Ascending aorta (tissue), 2 donors: Measurements from ENCODE around the gene TPCN2. TPM values are rescaled to one million over a fixed set of nuclear protein-coding genes. Genes with fewer than 3 reads are reported as not detected.

Experiments used
- DNase-seq, 2 donors: peaks; one replicate each; pipeline ENCODE4 v3.0.0-alpha.2; 2019; ENCODE audit warnings: low spot score in 2 of 2
- H3K27ac ChIP-seq, 2 donors: fragments of 200-600 bp; sonication (generic); one replicate each; pipeline ENCODE4 v1.5.1; 2016 to 2017; ENCODE audit warnings: mild to moderate bottlenecking in 1 of 2
- H3K27me3 ChIP-seq: fragments of 200-600 bp; sonication (generic); one replicate; pipeline ENCODE4 v1.5.1; 2017
- H3K36me3 ChIP-seq, 2 donors: fragments of 200-600 bp; sonication (generic); one replicate each; pipeline ENCODE4 v1.5.1; 2016
- H3K4me1 ChIP-seq, 2 donors: fragments of 200-600 bp; sonication (generic); one replicate each; pipeline ENCODE4 v1.5.1; 2016 to 2017; ENCODE audit warnings: mild to moderate bottlenecking in 1 of 2
- H3K4me3 ChIP-seq, 2 donors: fragments of 200-600 bp; sonication (generic); one replicate each; pipeline ENCODE4 v1.5.1; 2016 to 2017; ENCODE audit warnings: mild to moderate bottlenecking in 1 of 2
- H3K9me3 ChIP-seq, 2 donors: fragments of 200-600 bp; sonication (generic); one replicate each; pipeline ENCODE4 v1.5.1; 2016
- CTCF ChIP-seq, 3 experiments: fragments of 200-600 bp in 2 of 3; fragments of 450-650 bp in 1 of 3; sonication (generic) in 2 of 3; IDR thresholded peaks; one replicate each; pipeline ENCODE4 v1.5.1; 2016 to 2019; ENCODE audit warnings: antibody characterized with exemption in 3 of 3, mild to moderate bottlenecking in 1 of 3, moderate library complexity in 1 of 3
- intact Hi-C: fragments of 100-400 bp; cut with DNase I; formaldehyde crosslinking; loops from one replicate; pipeline ENCODE4 v1.15.1; 2023
- total RNA-seq: library from RNA; depleted of rRNA; stranded (reverse); fragments of >200 nt; gene quantifications from one replicate; pipeline ENCODE4 v1.1.0, GENCODE V29; 2016

Gene TPCN2
- total RNA-seq, 1 donor from 2014 or later, result 24.9 TPM

DNA sequence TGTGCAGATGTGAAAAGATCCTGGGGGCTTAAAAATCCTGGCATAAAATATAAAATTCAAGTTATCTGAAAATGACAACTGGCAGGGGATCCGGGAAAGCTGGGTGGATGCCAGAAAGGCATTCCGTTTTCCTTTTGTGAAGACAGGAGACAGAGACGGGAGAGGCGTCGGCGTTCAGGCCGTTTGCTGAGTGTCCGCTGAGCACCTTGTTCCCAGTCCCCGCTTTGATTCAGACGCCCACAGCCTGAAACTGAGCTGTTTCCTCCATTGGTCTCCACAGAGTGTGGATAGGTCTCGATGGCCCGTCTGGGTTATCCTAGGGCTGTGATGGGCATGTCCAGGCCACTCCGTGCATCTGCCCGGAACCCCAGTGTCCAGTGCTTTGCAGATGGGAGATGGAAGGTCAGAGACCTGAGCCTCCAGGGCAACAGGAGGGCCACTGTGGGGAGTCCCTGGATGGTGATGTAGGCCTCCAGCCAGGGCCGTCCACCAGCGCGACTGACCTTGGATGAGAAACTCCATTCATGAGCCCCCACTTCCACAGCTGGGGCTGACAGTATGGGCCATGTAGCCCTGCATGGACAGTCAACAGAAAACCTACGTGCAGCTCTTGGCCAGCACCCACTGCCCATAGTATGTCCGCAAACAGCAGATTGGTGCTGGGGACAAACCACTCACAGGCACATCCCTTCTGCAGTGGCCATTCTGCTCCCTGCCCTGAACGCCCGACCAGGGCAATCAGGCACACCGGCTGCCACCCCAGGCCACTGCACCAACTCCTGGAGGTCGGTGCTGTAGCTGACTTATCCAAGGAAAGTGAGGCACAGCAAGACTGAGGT lies 47.3 kb upstream of the TPCN2 start:
- H3K36me3 ChIP-seq, result peaks cover 37 to 38% of the 10 kb centered on the region in 2 donors
- no peak for TF ChIP-seq CTCF (IDR thresholded peaks at IDR 0.05)
- intact Hi-C loops, result loop anchor here (1.0 to 10.0 kb wide), 5 partner anchors 10 to 293 kb away; partner anchors contain the start of genes MYEOV and TPCN2
- peak in 1 of 2 donors; percentile 64 for DNase-seq
- no peaks in the 10 kb centered on the region for H3K9me3 ChIP-seq
- H3K27ac ChIP-seq, result peak overlapping the region; percentile 82 to 95
- peaks cover 30 to 60% of the 10 kb centered on the region in 2 donors for H3K4me1 ChIP-seq
- no peaks in the 10 kb centered on the region for H3K27me3 ChIP-seq
- H3K4me3 ChIP-seq, result no peak overlapping the region

GRCh38 chr11:69002110-69002569 lies 46.6 kb upstream of the TPCN2 start:
- DNase-seq, result peak in 1 of 2 donors; percentile 78
- Histone ChIP-seq H3K4me3 (no peak overlapping the region), H3K36me3 (peaks cover 41 to 44% of the 10 kb centered on the region in 2 donors), H3K9me3 (no peaks in the 10 kb centered on the region), H3K4me1 (peaks cover 30 to 62% of the 10 kb centered on the region in 2 donors), H3K27me3 (no peaks in the 10 kb centered on the region), H3K27ac (peak overlapping the region; percentile 82 to 95)
- intact Hi-C loops, result loop anchor here (5.0 to 10.0 kb wide), 2 partner anchors 85 to 293 kb away; partner anchors contain the start of gene MYEOV
- TF ChIP-seq CTCF (IDR thresholded peaks at IDR 0.05), result no peak

DNA sequence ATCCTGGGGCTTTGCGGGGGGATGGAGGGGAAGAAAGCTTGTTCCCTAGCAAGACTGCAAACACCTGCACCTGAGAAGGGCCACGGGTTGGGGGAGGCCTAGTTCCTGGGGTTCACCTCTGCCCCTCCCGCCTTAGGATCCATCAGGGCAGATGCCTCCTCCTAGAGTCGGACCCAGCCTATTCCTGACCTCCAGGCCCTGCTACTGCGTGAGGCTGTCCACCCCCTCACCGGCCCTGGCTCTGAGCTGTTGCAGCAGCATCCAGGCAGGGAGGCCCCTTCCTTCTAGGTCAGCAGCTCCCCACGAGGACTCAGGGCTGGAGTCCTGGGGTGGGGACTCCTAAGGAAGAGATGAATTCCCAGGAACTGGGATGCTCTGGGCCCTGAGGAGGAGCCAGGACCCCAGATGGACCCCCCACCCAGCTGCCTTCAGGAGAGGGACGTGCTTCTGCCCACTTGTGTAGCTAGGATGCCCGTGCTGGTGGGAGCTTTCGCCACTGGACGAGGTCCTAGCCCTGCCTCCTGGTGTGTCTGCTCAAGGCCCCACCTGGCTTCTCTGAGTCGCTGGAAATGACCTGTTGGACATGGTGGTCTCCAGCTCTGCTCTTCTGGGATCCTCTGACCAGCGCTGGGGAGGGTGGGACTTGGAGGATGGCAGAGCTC lies 46.0 kb upstream of the TPCN2 start:
- peak in 1 of 2 donors; percentile 59 for DNase-seq
- H3K27ac ChIP-seq, result peak overlapping the region; percentile 82 to 95
- peaks cover 31 to 67% of the 10 kb centered on the region in 2 donors for H3K4me1 ChIP-seq
- no peak for TF ChIP-seq CTCF (IDR thresholded peaks at IDR 0.05)
- no peaks in the 10 kb centered on the region for H3K27me3 ChIP-seq
- no peaks in the 10 kb centered on the region for H3K9me3 ChIP-seq
- no peak overlapping the region for H3K4me3 ChIP-seq
- intact Hi-C loops, result loop anchor here (5.0 to 10.0 kb wide), 2 partner anchors 85 to 292 kb away; partner anchors contain the start of gene MYEOV
- H3K36me3 ChIP-seq, result peaks cover 44 to 50% of the 10 kb centered on the region in 2 donors

DNA sequence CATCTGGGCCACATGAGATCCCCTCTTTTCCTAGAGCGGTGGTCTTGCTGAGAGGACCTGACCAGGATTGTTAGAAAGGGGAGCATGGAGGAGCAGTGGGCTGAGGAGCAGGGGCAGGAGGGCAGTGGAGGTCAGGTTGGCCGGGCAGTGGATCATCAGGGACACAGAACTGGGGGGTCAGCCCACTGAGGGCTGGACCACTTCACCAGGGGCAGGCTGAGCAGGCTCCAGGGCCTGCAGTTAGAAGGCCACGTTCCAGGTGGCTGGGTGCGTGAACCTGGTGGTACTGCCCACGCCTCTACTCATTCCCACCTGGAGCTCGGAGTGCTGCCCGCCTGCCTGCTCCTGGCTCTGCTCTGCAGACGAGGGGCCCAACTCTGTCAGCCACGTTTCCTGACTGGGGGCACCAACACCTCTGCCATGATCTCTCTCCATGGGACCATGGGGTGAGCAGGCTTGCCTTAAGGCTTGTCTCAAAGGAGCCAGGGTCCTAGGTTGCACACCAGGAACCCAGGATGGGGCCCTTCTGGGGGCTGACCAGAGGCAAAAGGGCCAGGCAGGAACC lies 45.3 kb upstream of the TPCN2 start:
- Histone ChIP-seq H3K9me3 (no peaks in the 10 kb centered on the region), H3K27ac (peak overlapping the region; percentile 82 to 95), H3K27me3 (no peaks in the 10 kb centered on the region), H3K4me3 (no peak overlapping the region), H3K36me3 (peaks cover 51 to 55% of the 10 kb centered on the region in 2 donors), H3K4me1 (peaks cover 36 to 71% of the 10 kb centered on the region in 2 donors)
- intact Hi-C loops, result loop anchor here (5.0 to 10.0 kb wide), 2 partner anchors 84 to 291 kb away; partner anchors contain the start of gene MYEOV
- no peak for TF ChIP-seq CTCF (IDR thresholded peaks at IDR 0.05)
- DNase-seq, result peak in 1 of 2 donors; percentile 61

DNA sequence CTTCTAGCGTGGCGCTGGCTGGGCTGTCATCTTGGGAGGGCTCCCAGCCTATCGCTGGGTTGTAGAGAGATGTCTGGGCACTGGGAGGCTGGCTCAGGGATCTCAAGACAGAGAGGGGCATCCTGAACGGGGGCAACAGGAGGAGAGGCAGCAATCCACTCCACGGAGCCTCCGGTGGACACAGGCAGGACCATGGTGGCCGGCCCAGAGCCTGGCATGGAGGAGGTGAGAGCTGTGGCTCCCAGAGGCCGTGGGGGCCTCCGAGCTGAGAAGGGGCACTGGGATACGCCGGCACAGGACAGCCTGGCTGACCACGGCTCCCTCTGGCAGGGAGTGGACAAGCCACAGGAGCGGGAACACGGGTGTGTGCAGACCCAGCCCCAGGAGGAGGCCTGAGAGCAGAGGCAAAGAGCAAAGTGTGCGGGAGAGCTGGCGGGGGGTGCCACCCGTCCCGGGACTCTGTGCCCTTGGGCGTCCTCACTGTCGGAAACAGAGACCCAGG lies 44.8 kb upstream of the TPCN2 start:
- no peak for TF ChIP-seq CTCF (IDR thresholded peaks at IDR 0.05)
- DNase-seq, result no peak
- Histone ChIP-seq H3K27ac (peak overlapping the region; percentile 82 to 95), H3K4me1 (peaks cover 35 to 69% of the 10 kb centered on the region in 2 donors), H3K9me3 (no peaks in the 10 kb centered on the region), H3K27me3 (no peaks in the 10 kb centered on the region), H3K36me3 (peaks cover 52 to 55% of the 10 kb centered on the region in 2 donors), H3K4me3 (no peak overlapping the region)
- intact Hi-C loops, result loop anchor here (5.0 to 10.0 kb wide), 2 partner anchors 83 to 291 kb away; partner anchors contain the start of gene MYEOV
